ENCODE data around the gene NKX6-2.

- TF ChIP-seq CTCF (conservative IDR thresholded peaks at IDR 0.05; ENCODE audit: low read depth in 2 of 2) (no peak), EZH2 (IDR thresholded peaks at IDR 0.05; ENCODE audit: low read depth, unreplicated experiment) (no peak), POLR2AphosphoS5 (IDR thresholded peaks at IDR 0.05; ENCODE audit: low read depth) (no peak), EZH2phosphoT487 (IDR thresholded peaks at IDR 0.05; ENCODE audit: unreplicated experiment) (no peak), REST (IDR thresholded peaks at IDR 0.05; ENCODE audit: unreplicated experiment) (no peak), CREB1 (CRISPR knock-in tag; IDR thresholded peaks at IDR 0.05; ENCODE audit: low read depth) (no peak), NANOG (IDR thresholded peaks at IDR 0.05; ENCODE audit: borderline replicate concordance) (no peak), ETS1 (IDR thresholded peaks at IDR 0.05) (no peak), ZNF114 (CRISPR knock-in tag; IDR thresholded peaks at IDR 0.05) (no peak), STAT1 (IDR thresholded peaks at IDR 0.05; ENCODE audit: unreplicated experiment) (no peak), ZNF331 (CRISPR knock-in tag; IDR thresholded peaks at IDR 0.05; ENCODE audit: low read depth) (no peak), JUNB (IDR thresholded peaks at IDR 0.05; ENCODE audit: unreplicated experiment) (no peak)
Measured at GRCh38 chr10:132742837-132743194, 43.1 kb downstream of the NKX6-2 start.
